ENCODE measurements around the gene CHST11.

Gene CHST11

GRCh38 chr12:104620837-104621531 is 164.2 kb downstream of the CHST11 start:
- Histone ChIP-seq H3K9me3 (ENCODE audit: control insufficient read depth, insufficient read depth, low read depth, low read length) (no peaks in the 10 kb centered on the region), H3K4me1 (ENCODE audit: control insufficient read depth, insufficient read depth, low read length) (peaks cover 13% of the 10 kb centered on the region), H3K36me3 (ENCODE audit: control insufficient read depth in 2 of 2, insufficient read depth in 1 of 2, low read length in 2 of 2) (no peaks in the 10 kb centered on the region), H3K4me3 (ENCODE audit: low read depth, low read length) (no peak overlapping the region), H3K27ac (ENCODE audit: extremely low read depth, low read depth, low read length) (peak overlapping the region; percentile 67)
- CTCF ChIA-PET, result no interaction called here
- TF ChIP-seq ZXDB (tag by site-specific recombination; IDR thresholded peaks at IDR 0.05) (peak; percentile 90), ZBTB10 (tag by site-specific recombination; IDR thresholded peaks at IDR 0.05) (no peak), ZNF513 (tag by site-specific recombination; IDR thresholded peaks at IDR 0.05) (0 out of 2 replicates have a peak, but pooled peaks have one; percentile 50), FEZF1 (tag by site-specific recombination; IDR thresholded peaks at IDR 0.05) (peak; percentile 82), TSHZ1 (tag by site-specific recombination; IDR thresholded peaks at IDR 0.05; ENCODE audit: borderline replicate concordance) (peak; percentile 49; the same call in 1 of the 2 replicates), PRDM4 (tag by site-specific recombination; IDR thresholded peaks at IDR 0.05) (peak; percentile 41; the same call in 1 of the 2 replicates), ZNF148 (tag by site-specific recombination; IDR thresholded peaks at IDR 0.05; ENCODE audit: borderline replicate concordance) (no peak), ZNF514 (tag by site-specific recombination; IDR thresholded peaks at IDR 0.05) (no peak), ZNF580 (tag by site-specific recombination; IDR thresholded peaks at IDR 0.05) (peak; percentile 64; the same call in 1 of the 2 replicates), KLF16 (tag by site-specific recombination; IDR thresholded peaks at IDR 0.05) (0 out of 2 replicates have a peak, but pooled peaks have one; percentile 29), ZNF10 (tag by site-specific recombination; IDR thresholded peaks at IDR 0.05) (no peak), ZNF692 (tag by site-specific recombination; IDR thresholded peaks at IDR 0.05) (peak; percentile 64; the same call in 1 of the 2 replicates), ZNF843 (tag by site-specific recombination; IDR thresholded peaks at IDR 0.05) (peak; percentile 93), ZNF560 (tag by site-specific recombination; IDR thresholded peaks at IDR 0.05; ENCODE audit: borderline replicate concordance) (no peak), BCL11B (tag by site-specific recombination; IDR thresholded peaks at IDR 0.05; ENCODE audit: low read depth) (0 out of 2 replicates have a peak, but pooled peaks have one; percentile 34), IKZF3 (tag by site-specific recombination; IDR thresholded peaks at IDR 0.05) (peak; percentile 80), ZNF629 (tag by site-specific recombination; IDR thresholded peaks at IDR 0.05) (0 out of 2 replicates have a peak, but pooled peaks have one; percentile 19), OSR2 (tag by site-specific recombination; IDR thresholded peaks at IDR 0.05) (peak; percentile 78), ZBTB1 (tag by site-specific recombination; IDR thresholded peaks at IDR 0.05) (no peak), ZEB2 (tag by site-specific recombination; IDR thresholded peaks at IDR 0.05) (peak; percentile 57)
- POLR2A ChIA-PET, result no interaction called here

All from HEK293 (cell line).